Measurements from ENCODE around the gene VRK3.
"Not testable (repeated sequence)": the region's sequence is repeated elsewhere in the genome, so short reads cannot be mapped to it uniquely, and the experiment has no call there.

Gene VRK3

GRCh38 chr19:49988433-49988832 is 36.7 kb downstream of the VRK3 start:
- no peak for DNase-seq (ENCODE audit: low spot score)
- FAIRE-seq, result no peak

DNA sequence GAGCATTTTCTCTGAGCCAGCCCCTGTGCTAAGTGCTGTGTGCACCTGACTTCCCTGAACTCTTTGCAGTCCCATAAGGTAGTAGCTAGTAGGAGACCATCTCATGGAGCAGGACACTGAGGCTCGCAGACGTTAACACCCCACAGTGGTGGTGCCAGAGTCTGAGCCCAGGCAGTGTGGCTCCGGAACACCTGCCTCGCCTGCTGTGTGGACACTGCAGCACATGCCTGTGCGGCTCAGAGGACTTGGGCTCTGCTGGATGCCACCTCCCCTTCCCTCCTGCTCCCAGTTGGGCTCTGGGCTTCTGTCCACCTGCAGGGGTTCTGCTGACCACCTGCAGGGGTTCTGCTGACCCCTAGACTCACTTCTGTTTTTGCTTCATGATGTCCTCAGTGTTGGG is 37.2 kb downstream of the VRK3 start:
- DNase-seq (ENCODE audit: low spot score) (no peak), FAIRE-seq (no peak)

GRCh38 chr19:49987159-49987698 is 37.9 kb downstream of the VRK3 start:
- DNase-seq (ENCODE audit: low spot score) (peak; percentile 84), FAIRE-seq (peak; percentile 97)

GRCh38 chr19:49986354-49986753 is 38.8 kb downstream of the VRK3 start:
- DNase-seq (ENCODE audit: low spot score) (no peak), FAIRE-seq (no peak)

GRCh38 chr19:49985871-49986270 is 39.3 kb downstream of the VRK3 start:
- FAIRE-seq (no peak), DNase-seq (ENCODE audit: low spot score) (no peak)

DNA sequence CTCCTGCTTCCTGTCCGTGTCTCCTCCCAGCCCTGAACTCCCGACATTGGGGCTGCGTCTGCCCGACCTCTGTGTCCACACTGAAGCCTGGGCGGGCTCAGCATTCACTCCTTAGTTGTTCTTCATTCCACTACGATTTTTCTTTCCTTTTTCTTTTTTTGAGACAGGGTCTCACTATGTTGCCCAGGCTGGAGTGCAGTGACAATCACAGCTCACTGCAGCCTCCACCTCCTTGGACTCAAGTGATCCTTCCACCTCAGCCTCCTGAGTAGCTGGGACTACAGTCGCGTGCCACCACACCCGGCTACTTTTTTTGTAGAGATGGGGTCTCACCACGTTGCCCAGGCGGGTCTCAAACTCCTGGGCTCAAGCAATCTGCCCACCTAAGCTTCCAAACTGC is 40.7 kb downstream of the VRK3 start:
- DNase-seq (ENCODE audit: low spot score), result no peak
- no peak for FAIRE-seq

DNA sequence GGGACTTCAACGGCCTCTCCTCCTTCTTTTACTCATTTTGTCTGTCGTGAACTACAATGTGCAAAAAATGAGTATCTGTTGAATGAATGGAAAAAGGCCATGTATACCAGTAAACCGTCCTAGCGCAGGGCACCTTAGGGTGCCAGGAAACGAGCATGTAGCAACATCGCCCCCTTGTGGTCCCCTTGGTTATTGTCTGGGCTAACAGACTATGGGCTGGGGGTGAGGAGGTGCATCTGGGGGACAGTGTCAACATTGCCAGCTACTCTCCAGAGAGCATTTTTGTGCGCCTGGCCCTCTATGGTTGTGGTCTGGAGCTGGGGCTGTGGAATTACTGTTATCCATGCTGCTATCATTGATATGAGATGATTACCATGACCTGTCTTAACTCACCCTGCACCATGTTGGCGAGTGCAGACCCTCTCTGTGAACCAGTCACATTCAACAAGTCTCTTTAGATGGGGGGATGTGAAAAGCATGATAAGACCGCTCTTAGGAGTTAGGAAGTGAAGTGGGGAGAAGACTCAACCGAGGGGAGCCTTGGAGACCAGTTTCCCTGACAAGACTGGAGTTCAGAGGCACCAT is 41.4 kb downstream of the VRK3 start:
- DNase-seq (ENCODE audit: low spot score) (peak; percentile 56), FAIRE-seq (peak; percentile 68)

- FAIRE-seq, result no peak
- DNase-seq (ENCODE audit: low spot score), result no peak
Observed at GRCh38 chr19:49981603-49982593, 43.3 kb downstream of the VRK3 start.

DNA sequence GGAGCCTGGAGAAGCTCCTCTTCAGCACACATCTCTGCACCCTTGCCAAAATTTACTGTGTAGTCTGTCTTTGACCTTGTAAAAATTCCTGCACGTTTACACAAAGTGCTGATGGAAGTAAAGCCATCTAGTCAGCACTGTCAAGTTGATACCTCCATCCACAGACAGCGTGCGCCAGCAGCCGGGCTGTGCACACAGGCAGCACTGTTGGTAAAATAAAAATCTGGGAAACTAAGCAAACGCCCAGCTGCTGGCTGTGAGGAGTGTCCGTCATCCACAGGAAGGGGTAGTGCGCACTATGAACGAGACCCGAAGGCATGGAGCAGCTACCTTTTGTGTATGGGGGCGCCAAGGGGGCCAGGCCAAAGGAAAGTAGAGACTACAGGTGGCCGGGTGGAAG is 46.8 kb downstream of the VRK3 start:
- no peak for FAIRE-seq
- DNase-seq (ENCODE audit: low spot score), result no peak

DNA sequence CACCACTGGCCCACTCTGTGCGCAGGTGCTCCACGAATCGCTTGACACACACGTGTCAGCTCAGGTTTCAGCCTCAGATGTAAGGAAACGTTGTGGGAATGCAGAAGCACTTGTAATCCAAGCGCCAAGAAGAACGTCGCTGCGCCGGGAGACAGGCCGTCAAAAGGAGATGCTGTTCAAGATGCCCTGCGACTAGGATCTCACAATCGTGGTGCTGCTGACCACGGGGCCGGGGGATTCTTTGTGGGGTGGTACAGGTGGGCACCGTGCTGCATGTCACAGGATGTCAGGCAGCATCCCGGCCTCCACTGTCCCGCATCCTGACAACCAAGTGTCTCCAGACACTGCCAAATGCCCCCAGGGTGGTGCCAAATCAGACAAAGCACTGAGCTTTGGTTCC is 47.3 kb downstream of the VRK3 start:
- FAIRE-seq (no peak), DNase-seq (ENCODE audit: low spot score) (no peak)

DNA sequence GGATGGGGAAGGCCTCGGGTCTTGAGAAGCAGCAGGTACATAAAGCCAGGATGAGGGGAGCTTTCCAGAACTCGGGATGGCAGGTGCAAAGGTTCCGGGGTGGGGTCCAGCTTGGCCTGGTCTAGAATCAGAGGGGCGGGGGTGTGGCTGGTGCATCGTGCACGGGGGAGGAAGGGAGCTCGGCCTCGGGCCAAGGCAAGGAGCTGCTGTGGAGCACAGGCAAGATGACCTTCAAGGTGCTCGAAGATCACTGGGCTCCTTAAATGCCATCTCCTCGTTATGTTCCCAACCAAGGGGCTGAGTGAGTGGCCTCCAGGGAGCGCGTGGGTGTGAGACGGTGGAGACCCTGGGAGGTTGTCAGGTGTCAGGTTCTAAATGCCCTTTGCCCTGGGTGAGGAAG is 48.1 kb downstream of the VRK3 start:
- DNase-seq (ENCODE audit: low spot score) (no peak), FAIRE-seq (no peak)

- no peak for DNase-seq (ENCODE audit: low spot score)
- FAIRE-seq, result no peak
Observed at GRCh38 chr19:49976496-49976895, 48.7 kb downstream of the VRK3 start.

DNA sequence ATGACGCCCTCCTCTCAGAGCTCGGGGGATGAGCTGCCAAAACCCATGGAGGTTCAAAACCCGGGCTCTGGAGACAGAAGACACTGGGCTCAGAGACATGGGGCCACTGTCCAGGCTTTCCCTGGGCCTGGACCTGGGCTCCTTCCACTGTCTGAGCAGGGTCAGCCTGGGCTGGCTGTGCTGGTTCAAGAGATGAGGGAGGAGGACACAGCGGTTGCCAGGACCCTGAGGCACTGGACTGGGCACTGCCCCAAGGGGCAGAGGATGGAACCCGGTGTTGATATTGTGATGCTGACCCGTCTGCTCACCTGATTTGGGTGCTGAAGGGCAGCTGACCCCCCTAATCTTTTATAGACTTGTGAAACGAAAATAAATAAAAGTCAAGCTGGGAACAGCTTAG is 50.1 kb downstream of the VRK3 start:
- no peak for DNase-seq (ENCODE audit: low spot score)
- no peak for FAIRE-seq

GRCh38 chr19:49973987-49974386 is 51.2 kb downstream of the VRK3 start:
- DNase-seq (ENCODE audit: low spot score) (no peak), FAIRE-seq (no peak)

GRCh38 chr19:49972841-49973240 is 52.3 kb downstream of the VRK3 start:
- no peak for FAIRE-seq
- DNase-seq (ENCODE audit: low spot score), result no peak

GRCh38 chr19:49971991-49972411 is 53.2 kb downstream of the VRK3 start:
- FAIRE-seq (no peak), DNase-seq (ENCODE audit: low spot score) (no peak)

- not testable (repeated sequence) for DNase-seq (ENCODE audit: low spot score); FAIRE-seq
Observed at GRCh38 chr19:49969355-49969754, 55.8 kb downstream of the VRK3 start.

GRCh38 chr19:49968279-49968922 is 56.8 kb downstream of the VRK3 start:
- no peak for DNase-seq (ENCODE audit: low spot score)

DNA sequence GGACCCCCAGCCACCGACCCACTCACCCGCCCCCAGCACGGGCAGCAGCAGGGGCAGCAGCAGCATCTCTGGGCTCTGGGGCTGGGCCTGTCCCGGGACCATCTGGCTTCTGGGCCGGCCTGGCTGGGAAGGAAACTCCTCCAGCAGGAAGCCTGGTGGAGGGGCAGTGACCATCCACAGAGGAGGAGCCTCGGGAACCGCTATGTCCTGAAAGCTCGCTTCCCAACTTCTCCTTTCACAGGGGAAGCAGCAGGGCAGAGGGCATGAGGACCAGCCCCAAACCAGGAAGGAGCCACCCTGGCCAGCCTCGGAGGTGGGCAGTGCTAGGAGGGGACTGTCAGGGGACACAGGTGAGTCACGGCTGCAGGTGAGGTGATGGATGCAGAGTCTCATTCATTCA is 64.2 kb downstream of the VRK3 start, which contains the start of gene SIGLEC11:
Gene SIGLEC11 (minus strand): TSS at position 193 of the 400 bp plus-strand sequence. CDS start 91 bp downstream, at position 102.
- DNase-seq (ENCODE audit: low spot score); FAIRE-seq: not testable (repeated sequence)

More at GRCh38 chr19:49968279-49968922, 56.8 kb downstream of the VRK3 start:
- no peak for FAIRE-seq

- DNase-seq (ENCODE audit: low spot score); FAIRE-seq: not testable (repeated sequence)
Observed at GRCh38 chr19:49959892-49960291, 65.3 kb downstream of the VRK3 start.

- FAIRE-seq; DNase-seq (ENCODE audit: low spot score): not testable (repeated sequence)
Observed at GRCh38 chr19:49958596-49958995, 66.6 kb downstream of the VRK3 start.

GRCh38 chr19:49958144-49958543 is 67.0 kb downstream of the VRK3 start:
- not testable (repeated sequence) for DNase-seq (ENCODE audit: low spot score); FAIRE-seq
